ENCODE measurements around the gene SPOCK1.
"Not testable (repeated sequence)": the region's sequence is repeated elsewhere in the genome, so short reads cannot be mapped to it uniquely, and the experiment has no call there.

Gene SPOCK1

DNA sequence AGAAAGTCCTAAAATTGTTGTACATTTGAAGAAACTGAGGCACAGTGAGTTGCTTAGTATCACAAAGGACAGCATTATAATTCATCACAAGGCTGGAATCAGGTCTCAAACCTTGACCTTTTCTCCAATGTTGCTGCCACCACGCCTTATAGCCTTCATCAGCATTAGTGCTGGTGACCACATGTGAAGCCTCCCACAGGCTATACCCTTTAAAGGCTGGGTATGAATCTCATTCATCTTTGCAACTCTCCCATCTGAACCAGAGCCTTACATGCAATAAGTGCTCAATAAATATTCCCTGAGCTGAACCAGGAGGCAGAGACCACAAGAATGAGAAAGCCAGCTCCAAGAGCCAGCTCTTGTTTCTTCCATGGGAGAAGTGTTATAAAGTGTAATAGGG lies 104.7 kb downstream of the SPOCK1 start:
- ChIA-PET CTCF (no interaction called here), POLR2A (no interaction called here)
- no peak for DNase-seq (ENCODE audit: extremely low spot score)
- TF ChIP-seq, protein P1, sequence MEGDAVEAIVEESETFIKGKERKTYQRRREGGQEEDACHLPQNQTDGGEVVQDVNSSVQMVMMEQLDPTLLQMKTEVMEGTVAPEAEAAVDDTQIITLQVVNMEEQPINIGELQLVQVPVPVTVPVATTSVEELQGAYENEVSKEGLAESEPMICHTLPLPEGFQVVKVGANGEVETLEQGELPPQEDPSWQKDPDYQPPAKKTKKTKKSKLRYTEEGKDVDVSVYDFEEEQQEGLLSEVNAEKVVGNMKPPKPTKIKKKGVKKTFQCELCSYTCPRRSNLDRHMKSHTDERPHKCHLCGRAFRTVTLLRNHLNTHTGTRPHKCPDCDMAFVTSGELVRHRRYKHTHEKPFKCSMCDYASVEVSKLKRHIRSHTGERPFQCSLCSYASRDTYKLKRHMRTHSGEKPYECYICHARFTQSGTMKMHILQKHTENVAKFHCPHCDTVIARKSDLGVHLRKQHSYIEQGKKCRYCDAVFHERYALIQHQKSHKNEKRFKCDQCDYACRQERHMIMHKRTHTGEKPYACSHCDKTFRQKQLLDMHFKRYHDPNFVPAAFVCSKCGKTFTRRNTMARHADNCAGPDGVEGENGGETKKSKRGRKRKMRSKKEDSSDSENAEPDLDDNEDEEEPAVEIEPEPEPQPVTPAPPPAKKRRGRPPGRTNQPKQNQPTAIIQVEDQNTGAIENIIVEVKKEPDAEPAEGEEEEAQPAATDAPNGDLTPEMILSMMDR (IDR thresholded peaks at IDR 0.05; ENCODE audit: control extremely low read depth, extremely low read depth, low read depth, missing control alignments) = no peak

DNA sequence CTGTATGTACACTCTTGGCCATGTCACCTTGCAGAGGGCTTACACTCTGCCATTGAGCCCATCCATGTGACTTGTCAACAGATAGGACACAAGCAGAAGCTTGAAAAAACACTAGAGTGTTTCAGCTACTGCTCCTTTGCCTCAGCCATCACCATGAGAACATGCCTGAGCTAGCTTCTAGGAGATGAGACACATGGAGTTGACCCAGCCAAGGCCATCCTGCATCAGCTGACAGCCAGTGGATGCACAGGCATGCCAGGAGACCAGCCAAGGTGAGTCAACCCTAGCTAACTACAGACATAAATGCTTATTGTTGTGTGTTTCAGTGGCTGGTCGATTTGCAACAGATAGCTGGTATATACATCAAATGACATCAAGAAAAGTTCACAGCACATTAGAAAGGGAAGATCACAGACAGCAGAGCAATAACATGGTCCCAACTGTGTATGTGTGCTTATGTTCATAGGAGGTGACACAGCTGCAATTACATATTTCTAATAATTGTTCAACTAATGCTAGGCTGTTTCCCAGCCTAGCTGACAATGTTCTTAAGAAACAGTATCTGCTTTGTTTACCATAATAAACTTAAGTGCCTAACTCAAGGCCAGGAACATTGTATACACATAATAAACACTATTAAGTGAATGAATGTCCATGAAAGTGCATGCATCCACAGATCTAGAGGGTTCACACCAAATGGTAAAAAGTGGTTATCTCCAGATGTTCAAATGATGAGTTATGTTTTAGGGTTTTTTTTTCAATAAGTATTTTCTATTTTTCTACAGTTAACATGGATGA lies 105.7 kb downstream of the SPOCK1 start:
- ChIA-PET CTCF (no interaction called here), POLR2A (no interaction called here)
- TF ChIP-seq, protein P1 (IDR thresholded peaks at IDR 0.05; ENCODE audit: control extremely low read depth, extremely low read depth, low read depth, missing control alignments) = no peak
- no peak for DNase-seq (ENCODE audit: extremely low spot score)

DNA sequence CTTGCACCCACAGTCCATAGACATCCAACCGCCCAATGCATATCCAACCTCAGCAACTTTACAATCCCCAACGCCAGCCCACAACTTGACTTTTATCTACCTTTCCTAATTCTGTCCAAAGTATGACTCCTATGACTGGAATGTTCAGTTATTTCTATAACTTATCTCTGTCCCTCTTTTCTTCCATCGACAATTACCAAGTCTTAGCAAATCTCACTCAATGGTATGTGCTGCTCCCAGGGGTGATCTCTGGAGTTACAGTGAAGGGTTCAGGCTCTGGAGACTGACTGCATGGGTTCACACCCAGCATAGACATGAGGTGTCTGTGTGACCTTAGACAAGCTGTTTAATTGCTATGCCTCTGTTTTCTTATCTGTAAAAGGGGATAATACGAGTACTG lies 106.9 kb downstream of the SPOCK1 start:
- ChIA-PET CTCF (no interaction called here), POLR2A (no interaction called here)
- TF ChIP-seq, protein P1 (IDR thresholded peaks at IDR 0.05; ENCODE audit: control extremely low read depth, extremely low read depth, low read depth, missing control alignments) = no peak
- no peak for DNase-seq (ENCODE audit: extremely low spot score)

DNA sequence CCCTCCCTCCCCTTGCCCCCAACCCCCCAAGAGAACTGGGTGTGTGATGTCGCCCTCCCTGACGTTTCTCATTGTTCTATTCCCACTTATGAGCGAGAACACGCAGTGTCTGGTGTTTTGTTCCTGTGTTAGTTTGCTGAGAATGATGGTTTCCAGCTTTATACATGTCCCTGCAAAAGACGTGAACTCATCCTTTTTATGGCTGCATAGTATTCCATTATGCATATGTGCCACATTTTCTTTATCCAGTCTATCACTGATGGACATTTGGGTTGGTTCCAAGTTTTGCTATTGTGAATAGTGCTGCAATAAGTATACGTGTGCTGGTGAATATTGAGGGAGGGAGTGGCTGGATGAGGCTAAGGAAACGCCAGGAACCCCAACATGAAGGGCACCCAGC lies 108.1 kb downstream of the SPOCK1 start:
- POLR2A ChIA-PET; DNase-seq (ENCODE audit: extremely low spot score): not testable (repeated sequence)
- CTCF ChIA-PET = interaction anchor here (0.8 to 1.8 kb wide), 2 partner anchors 12 to 55 kb away, joined by 3 to 4 read pairs; no protein-coding TSS in a partner anchor

DNA sequence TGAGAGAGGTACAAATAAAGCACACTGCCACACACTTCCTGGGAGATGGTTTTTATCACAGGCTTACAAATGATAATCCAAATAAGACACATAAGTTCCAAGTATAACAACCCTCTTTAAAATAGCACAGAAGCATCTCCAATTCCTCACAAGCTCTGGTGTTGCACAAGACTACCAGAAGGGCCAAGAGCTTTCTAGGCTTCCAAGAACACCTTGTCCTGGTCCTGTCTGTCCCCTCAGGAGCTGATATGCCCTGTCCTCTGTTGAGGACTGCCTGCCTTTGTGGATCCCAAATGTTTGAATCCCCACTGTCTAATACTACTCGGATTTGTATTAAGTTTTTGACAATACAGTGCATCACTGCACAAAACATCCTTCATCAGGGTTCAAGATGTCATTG lies 110.1 kb downstream of the SPOCK1 start:
- TF ChIP-seq, protein P1 (IDR thresholded peaks at IDR 0.05; ENCODE audit: control extremely low read depth, extremely low read depth, low read depth, missing control alignments) = no peak
- POLR2A ChIA-PET = no interaction called here
- no peak for DNase-seq (ENCODE audit: extremely low spot score)
- CTCF ChIA-PET = interaction anchor here (1.0 kb wide), 1 partner anchor 69 kb away, joined by 3 read pairs; no protein-coding TSS in a partner anchor

DNA sequence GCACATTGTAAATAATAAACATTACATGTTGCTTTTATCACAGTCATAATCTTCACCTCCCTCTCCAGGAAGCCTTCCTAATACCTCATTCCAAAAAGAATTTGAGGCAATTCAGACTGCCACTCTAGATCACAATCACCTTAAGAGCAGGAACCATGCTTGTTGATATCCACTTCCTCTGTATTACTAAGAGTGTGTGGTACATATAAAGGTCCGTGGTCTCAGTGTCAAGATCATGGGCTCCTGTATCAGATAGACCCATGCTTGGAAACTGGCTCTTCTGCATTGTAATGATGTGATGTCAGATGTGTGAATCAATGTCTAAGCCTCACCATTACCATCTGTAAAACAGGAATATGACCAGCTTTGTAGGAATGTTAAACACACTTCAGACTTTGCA lies 114.1 kb downstream of the SPOCK1 start:
- POLR2A ChIA-PET = no interaction called here
- CTCF ChIA-PET = no interaction called here
- no peak for DNase-seq (ENCODE audit: extremely low spot score)
- TF ChIP-seq, protein P1 (IDR thresholded peaks at IDR 0.05; ENCODE audit: control extremely low read depth, extremely low read depth, low read depth, missing control alignments) = no peak

DNA sequence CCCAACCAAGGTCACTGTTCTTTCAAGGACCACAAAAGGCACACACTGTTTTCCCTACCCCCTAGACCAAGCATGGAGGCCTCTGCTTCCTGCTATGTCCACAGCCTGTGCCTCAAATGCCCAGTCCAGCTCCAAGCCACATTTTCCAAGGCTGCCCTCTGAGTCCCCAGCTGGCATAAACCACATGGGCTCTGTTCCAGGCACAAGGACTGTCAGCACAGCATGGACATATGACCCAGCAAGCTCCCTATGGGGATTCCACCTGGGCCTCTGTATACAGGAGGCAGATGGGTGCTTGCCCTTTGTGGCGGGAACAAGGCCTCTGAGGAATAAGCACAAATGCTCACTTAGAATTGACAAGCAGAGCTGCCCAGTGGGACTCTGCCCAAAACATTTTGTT lies 115.2 kb downstream of the SPOCK1 start:
- POLR2A ChIA-PET = no interaction called here
- DNase-seq (ENCODE audit: extremely low spot score) = no peak
- TF ChIP-seq, protein P1 (IDR thresholded peaks at IDR 0.05; ENCODE audit: control extremely low read depth, extremely low read depth, low read depth, missing control alignments) = no peak
- CTCF ChIA-PET = no interaction called here

All from GM10248 (cell line).